Cardiac fibroblast (primary cell): ENCODE results near the gene SEC23B.

Experiments
- DNase-seq, 2 donors: peaks; one replicate each; pipeline versions ENCODE4 v3.0.0 to v3.0.0-alpha.2; 2010; ENCODE audit warnings: low read depth in 2 of 2
- H3K4me3 ChIP-seq, 2 donors: replicated peaks in 1 of 2; 1 replicate in 1 of 2; 2 replicates in 1 of 2; pipeline ENCODE4 v1.5.1; 2011; ENCODE audit warnings: low read depth in 2 of 2, low read length in 2 of 2, mild to moderate bottlenecking in 2 of 2, moderate library complexity in 1 of 2
- TF ChIP-seq, protein P1 (sequence below): IDR thresholded peaks from one replicate; pipeline ENCODE4 v1.5.1; 2011; ENCODE audit warnings: low read depth, mild to moderate bottlenecking, low read length, inconsistent platforms

SEC23B gene

DNA sequence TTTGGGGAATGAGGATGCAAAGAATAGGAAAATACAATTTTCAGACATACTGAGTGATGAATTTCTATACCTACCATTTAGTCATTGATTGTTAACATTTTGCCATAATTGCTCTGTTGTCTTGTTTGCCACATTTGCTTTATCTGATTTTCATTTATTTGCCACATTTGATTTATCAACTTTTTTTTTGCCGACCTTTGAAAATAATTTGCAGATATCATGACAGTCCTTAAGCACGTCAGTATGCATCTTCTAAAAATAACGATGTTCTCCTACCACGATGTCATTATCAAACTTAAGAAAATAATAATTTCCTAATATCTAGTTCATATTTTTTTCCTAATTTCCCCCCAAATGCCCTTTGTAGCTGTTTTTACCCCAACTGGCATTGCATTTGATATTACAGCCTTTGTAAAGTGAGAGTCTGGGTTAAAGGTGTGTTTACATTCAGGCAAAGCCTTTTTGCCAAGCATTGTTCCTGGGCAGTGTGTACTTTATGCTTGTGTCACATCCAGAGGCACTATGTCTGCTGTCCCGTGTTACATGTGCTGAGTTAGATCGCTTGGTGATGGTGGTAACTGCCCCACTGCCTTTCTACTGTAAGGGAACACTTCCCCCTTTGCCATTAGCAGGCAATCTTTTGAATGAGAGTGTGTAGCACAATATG is 26.4 kb downstream of the SEC23B start:
- TF ChIP-seq, protein P1, sequence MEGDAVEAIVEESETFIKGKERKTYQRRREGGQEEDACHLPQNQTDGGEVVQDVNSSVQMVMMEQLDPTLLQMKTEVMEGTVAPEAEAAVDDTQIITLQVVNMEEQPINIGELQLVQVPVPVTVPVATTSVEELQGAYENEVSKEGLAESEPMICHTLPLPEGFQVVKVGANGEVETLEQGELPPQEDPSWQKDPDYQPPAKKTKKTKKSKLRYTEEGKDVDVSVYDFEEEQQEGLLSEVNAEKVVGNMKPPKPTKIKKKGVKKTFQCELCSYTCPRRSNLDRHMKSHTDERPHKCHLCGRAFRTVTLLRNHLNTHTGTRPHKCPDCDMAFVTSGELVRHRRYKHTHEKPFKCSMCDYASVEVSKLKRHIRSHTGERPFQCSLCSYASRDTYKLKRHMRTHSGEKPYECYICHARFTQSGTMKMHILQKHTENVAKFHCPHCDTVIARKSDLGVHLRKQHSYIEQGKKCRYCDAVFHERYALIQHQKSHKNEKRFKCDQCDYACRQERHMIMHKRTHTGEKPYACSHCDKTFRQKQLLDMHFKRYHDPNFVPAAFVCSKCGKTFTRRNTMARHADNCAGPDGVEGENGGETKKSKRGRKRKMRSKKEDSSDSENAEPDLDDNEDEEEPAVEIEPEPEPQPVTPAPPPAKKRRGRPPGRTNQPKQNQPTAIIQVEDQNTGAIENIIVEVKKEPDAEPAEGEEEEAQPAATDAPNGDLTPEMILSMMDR = no peak

DNA sequence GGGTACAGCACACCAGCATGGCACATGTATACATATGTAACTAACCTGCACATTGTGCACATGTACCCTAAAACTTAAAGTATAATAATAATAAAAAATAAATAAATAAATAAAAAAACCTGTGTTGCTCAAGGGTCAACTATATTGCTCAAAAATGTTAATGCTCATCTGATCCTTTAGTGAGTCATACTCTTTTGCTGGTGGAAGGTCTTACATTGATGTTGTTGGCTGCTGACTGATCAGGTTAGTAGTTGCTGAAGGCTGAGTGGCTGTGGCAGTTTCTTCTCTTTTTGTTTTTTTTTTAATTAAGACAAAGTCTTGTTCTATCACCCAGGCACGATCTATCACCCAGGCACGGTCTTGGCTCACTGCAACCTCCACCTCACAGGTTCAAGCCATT is 29.9 kb downstream of the SEC23B start:
- DNase-seq = peak in 1 of 2 donors; percentile 63
- H3K4me3 ChIP-seq = no peak overlapping the region
- TF ChIP-seq, protein P1 = no peak

More for the DNA sequence above, 26.4 kb downstream of the SEC23B start:
- DNase-seq = no peak
- H3K4me3 ChIP-seq = no peak overlapping the region

DNA sequence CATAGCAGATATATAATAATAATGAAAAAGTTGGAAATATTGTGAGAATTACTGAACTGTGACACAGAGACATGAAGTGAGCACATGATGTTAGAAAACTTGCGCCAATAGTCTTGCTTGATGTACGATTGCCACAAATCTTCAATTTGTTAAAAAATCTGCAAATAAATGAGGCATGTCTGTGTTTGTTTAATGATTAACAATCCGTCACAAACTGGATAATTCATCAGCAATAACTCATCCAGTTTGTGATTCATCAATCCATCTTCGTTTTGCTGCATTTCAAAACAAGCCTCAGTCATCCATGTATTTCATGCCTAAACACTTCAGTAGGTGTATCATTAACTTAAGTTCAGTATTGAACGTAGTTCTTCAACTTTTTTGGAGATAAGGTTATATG is 34.0 kb downstream of the SEC23B start:
- no peak overlapping the region for H3K4me3 ChIP-seq
- TF ChIP-seq, protein P1 = no peak
- peak in 1 of 2 donors; percentile 69 for DNase-seq

DNA sequence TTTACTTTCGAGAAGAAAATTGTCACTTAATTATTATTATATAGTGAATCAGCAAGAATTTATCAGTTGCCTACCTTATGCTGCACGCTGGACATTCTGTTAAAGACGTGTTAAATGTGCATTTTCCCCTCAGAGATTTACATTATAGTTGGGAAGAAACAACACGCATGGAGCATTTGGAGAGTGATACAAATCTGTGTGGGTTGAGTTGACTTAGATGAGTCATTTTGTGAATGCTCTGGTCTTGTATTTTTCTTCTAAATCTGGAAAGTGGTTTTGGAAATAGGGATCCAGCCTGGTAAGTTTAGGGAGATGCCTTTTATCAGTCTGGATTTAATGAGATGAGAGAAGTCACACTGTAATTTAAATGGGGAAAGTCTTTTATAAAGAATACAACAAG is 35.5 kb downstream of the SEC23B start:
- DNase-seq = no peak
- H3K4me3 ChIP-seq = no peak overlapping the region
- TF ChIP-seq, protein P1 = no peak

DNA sequence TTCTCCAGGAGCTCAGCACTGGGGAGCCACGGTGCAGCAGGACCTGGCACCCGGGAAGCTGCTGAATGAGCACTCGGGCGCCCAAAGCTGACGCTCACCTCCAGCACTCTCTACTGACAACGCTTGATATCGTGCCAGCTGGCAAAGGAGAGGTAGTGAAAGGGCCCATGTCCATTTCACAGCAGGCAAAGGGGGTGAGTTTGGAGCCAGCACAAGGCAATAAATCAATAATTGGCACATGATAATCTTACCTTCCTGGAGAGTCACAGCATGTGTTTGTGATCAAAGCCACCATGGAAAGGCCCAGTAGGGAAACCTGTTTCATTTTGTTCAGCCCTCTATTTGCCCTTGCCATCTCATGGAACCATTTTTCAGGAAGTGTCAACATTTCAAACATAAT is 36.2 kb downstream of the SEC23B start:
- no peak overlapping the region for H3K4me3 ChIP-seq
- TF ChIP-seq, protein P1 = no peak
- DNase-seq = no peak

DNA sequence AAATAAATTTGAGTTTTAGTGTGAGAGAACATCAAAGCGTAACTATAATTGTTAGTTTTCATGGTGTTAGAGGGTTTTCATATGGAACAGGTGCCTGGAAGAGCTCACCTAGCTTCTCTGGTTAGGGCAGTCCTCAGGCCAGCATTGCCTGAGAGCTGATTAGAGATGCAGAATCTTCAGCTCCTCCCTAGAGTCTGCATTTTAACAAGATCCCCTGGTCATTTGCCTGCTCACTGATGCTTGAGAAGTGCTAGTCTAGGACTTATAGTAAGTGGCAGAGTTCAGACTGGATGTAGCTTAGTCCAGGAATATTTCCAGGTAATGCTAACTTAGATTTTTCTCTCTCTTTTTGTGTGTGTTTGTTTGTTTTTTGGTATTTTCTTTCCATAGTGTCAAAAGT is 37.8 kb downstream of the SEC23B start:
- TF ChIP-seq, protein P1 = no peak
- H3K4me3 ChIP-seq = no peak overlapping the region
- DNase-seq = no peak

DNA sequence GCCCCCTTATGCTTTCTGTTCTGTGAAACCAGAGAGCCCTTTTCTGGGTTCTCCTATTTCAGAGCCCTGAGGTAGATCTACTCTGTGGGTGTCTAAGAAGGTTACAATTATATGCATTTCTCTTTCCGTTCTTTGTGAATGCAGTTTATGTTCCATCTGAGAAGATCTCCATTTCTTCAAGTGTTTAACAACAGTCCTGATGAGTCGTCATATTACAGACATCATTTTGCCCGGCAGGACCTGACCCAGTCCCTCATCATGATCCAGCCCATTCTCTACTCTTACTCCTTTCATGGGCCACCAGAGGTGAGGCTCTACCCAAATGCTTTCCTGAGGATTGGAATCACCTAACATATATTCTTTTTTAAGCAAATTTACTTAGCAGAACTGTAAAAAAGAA is 40.7 kb downstream of the SEC23B start:
- no peak overlapping the region for H3K4me3 ChIP-seq
- TF ChIP-seq, protein P1 = no peak
- DNase-seq = no peak
